Activated CD4-positive, CD25-positive, alpha-beta regulatory T cell treated with anti-CD3 and anti-CD28 coated beads, Interleukin-2, amount 50 U/mL, for 16 hours (primary cell): ENCODE results near the gene SRRM5.
"Not testable (repeated sequence)": the region's sequence is repeated elsewhere in the genome, so short reads cannot be mapped to it uniquely, and the experiment has no call there.

Experiments used
- DNase-seq: peaks from one replicate; pipeline ENCODE4 v3.0.0-alpha.2; 2020; ENCODE audit warnings: low read depth, low spot score

The SRRM5 gene

DNA sequence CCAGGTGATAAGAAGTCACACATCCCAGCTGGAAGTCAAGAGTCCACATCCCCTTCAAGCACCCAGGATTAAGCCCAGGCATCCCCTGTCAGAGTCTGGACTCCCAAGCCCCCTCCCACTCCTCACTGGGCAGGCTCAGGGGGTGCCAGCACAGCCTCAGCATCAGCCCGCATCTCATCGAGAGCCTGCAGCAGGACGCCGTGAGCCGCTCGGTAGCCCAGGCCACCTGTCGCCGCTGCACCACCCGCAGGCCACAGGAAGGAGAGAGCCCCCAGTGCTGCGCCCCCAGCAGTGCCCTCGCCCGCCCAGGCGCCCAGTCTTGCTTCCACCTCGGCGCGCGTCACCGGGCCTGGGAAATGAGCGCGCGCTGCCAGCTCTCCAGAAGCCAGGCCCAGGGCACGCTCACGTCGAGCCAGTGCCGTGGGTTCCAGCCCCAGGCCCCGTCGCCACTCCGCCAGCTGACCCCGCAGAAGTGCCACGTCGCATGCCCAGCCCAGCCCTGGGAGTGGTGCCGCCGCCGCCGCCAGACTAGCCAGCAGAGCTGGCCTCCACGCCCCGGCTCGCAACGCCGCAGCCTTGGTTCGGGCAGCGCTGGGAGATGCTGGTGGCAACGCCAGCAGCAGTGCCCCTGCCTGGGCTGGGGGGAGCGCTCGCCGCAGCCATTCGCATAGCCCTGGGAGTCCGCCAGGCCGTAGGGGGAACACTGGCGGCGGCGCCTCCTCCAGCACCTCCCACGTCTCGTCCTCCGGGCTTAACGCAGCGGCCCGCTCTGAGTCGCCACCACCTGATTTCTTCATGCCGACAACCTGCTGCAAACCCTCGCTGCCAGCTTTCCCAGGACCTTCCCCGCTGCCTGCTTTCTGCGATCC is 19.8 kb upstream of the SRRM5 start:
- DNase-seq = no peak

DNA sequence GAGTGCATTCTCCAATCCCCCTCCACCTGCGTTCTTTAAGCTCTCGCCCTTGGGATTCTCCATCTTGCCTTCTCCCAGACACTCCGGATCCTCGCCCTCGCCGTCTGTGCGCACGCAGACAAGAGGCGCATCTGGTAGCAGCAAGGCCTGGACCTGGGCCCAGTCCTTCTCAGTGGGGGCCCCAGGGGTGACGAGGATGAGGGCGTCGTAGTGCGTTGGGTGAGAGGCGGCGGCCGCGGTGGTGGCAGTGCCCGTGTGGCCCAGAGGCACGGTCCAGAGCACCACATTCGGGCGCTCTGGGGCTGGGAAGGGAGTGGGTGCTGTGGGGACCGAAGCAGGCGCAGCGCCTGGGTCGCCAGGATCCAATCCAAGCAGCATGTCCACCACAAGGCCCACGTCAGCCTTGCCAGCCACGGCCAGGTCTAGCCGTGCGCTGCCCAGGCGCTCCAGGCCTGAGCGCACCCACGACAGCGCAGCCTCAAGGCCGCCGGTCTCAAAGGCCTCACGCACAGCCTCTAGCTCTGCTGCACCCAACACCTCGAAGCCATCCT is 19.0 kb upstream of the SRRM5 start:
- no peak for DNase-seq

DNA sequence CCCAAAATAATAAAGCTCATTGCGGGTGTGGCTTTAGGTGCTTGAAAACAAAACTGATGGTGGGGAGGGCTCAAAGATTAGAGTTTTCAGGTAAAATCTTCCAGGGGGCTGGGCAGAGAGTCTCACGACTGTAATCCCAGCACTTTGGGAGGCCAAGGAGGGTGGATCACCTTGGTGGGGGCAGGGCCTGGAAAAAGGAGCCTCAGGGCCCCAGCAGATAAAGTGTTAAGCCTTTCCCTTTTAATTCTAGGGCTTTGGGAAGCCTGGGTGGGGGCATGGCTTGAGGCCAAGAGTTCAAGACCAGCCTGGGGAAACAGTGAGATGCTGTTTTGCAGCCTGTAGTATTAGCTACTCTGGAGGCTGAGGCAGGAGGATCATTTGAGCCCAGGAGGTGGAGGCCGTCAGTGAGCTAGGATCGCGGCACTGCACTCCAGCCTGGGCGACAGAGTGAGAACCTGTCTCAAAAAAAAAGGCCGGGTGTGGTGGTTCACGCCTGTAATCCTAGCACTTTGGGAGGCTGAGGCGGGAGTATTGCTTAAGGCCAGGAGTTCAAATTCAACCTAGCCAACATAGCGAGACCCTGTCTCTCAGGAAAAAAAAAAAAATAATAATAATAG is 17.7 kb upstream of the SRRM5 start:
- no peak for DNase-seq

DNA sequence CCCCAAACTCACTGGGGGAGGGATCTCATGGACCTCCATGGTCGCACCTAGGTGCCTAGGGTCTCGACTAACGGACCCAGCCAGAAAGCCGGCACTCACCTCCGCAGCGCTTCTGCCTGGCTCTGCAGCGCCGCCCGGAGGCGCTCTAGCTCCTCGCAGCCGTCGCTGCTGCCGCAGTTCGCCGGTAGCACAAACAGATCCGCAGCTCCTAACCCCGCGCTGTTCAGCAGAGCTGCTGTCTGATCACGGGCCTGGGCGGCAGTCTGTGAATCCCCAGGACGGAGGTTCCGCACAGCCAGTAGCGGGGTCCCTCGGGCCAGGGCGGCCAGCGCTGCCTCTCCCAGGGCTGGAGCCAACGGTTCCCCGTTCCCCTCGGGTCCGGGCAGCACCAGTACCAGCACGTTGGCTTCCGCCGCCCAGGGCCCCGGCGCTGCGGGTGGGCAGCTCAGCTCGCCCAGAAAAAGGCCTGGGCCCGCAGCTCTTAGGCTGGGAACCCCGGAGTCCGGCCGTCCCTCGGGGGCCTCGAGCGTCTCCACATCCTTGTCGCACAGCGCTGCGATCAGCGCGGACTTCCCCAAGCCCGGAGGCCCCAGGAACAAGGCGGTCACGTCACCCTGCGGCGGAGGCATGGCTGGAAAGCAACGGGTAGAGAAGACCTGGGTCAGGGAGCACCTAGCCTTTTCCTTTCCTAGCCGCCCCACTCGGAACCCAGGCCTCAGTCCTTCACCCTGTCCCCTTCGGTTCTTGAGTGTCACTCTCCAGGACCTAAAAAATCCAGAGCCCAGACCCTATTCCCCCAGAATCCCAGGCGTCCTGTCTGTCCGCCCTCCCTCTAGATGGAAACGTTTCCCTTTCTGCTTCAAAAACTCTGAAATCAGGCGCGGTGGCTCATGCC is 16.9 kb upstream of the SRRM5 start:
- DNase-seq = peak; percentile 31

DNA sequence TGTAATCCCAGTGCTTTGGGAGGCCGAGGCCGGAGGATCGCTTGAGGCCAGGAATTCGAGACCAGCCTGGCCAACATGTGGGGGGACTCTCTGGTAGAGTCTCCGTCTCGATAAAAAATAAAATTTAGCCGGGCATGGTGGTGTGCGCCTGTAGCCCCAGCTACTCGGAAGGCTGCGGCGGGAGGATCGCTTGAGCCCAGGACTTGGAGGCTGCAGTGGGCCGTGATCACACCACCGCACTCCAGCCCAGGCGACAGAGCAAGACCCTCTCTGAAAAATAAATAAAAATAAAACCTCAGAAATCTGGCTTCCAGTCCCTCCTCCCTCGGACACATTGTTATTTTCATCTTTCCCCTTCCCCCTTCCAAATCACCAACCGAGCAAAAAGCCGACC is 16.3 kb upstream of the SRRM5 start:
- no peak for DNase-seq

GRCh38 chr19:43595999-43596841 is 15.7 kb upstream of the SRRM5 start, which contains the start of the genes IRGQ and ZNF576:
TSS of gene IRGQ (minus strand) at chr19:43596134. CDS start at chr19:43595338, 796 bp downstream.
TSS of gene ZNF576 (plus strand) at chr19:43596595. CDS start at chr19:43597109, 514 bp downstream.
- peak; percentile 100 for DNase-seq

- DNase-seq = no peak
These were observed 14.9 kb upstream of the SRRM5 start for GRCh38 chr19:43596842-43597461.

- no peak for DNase-seq
These were observed 14.0 kb upstream of the SRRM5 start for GRCh38 chr19:43597876-43598275.

- DNase-seq = no peak
These were observed 13.2 kb upstream of the SRRM5 start for GRCh38 chr19:43598445-43599240.

GRCh38 chr19:43599635-43600295 is 12.1 kb upstream of the SRRM5 start:
- no peak for DNase-seq

DNA sequence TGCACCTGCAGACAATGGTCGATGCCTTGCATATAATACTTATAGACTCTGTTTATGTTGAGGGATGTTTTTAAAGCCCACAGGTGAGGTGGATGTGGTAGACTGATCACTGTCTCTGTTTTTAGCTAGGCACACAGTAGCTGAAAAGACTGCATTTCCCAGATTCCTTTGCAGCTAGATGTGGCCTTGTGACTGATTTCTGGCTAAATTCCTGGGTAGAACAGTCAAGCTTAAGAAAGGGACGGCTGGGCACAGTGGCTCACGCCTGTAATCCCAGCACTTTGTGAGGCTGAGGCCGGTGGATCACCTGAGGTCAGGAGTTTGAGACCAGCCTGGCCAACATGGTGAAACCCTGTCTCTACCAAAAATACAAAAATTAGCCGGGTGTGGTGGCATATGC is 11.6 kb upstream of the SRRM5 start:
- DNase-seq = not testable (repeated sequence)

DNA sequence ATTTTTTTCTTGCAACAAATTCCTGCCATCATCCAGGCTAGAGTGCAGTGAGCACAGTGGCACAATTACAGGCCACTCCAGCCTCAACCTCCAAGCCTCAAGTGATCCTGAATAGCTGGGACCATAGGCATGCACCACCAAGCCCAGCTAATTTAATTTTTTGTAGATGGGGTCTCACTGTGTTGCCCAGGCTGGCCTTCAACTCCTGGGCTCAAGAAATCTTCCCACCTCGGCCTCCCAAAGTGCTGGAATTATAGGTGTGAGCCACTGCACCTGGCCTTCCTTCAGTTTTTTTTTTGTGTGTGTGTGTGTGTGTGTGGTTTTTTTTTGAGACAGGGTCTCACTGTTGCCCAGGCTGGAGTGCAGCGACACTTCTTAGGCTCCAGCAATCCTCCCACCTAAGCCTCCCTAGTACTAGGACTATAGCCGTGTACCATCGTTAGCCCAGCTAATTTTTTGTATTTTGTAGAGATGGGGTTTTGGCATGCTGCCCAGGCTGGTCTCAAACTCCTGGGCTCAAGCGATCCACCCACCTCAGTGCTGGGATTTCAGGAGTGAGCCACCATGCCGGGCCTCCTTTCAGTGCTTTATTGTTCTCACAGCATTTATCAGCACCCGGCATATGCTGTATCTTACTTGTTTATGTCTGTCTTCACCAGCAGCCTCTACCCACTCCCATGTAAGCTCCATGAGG is 5.9 kb upstream of the SRRM5 start:
- DNase-seq = no peak

DNA sequence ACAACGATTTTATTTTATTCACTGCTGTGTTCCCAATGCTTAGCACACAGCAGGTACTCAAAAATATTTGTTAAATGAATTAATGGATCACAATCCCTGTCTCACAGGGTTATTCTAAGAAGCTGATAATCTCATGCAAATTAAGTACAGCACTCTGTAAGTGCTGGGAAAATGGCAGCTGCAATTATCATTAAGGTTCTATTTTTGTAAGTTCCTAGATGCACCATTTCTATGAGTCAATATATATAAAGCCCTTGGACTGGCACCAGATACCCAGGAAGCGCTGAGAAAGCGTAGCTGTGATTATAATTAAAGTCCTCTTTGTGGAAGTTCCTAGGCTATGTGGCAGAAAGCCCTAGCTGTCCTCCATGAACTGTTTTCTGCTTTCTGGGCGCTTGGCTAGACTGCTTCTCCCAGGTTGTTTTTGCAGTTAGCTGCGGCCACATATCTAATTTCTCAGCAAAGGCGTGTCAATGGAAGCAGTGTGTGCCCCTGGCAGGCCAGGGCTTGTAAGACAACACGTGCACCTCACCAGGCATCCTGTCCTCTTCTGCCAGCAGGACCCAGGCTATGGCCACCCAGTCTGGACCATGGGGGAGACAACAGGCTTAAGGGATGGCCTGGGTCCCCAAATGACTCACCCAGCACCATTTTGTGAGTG is 5.2 kb upstream of the SRRM5 start:
- DNase-seq = no peak

DNA sequence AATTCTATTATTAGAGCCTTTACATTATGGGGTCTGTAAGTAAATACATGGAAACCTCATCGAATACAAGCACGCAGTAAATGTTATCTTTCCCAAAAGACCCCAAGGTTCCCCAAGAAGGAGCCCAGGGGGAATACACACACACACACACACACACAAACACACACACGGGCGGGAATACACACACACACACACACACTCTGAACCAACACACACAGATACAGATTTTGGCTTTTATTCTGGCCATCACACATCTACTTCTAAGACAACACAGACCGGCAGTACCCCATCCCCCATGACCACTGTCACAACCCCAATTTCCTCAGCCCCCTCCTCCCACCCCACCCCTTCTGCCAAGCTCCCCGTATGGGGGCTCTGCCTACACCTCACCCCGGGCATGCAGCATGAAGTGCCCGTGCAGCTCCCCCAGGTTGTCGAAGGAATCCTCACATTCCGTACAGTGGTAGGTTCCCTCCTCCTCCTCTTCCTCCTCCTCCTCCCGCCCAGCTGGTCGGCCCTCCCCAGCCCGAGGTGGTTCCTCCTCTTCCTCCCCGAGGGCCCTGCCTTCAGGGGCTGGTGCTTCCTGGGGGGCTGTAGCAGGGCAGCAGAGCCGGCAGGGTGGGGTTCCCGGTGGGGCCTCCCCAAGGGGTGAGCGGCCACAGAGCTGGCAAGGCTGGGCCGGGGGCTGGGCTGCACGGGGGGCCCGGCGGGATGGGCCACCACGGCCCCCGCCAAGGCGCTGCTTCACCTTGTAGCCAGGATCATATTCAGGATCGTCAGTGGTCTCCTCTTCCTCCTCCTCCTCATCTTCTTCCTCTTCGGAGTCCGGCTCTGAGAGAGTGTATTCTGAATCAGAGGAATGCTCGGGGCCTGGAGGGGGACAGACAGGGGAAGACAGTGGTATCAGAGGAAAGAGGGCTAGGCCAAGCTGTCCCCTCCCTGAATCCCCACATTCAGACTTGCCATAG is 4.4 kb upstream of the SRRM5 start:
- no peak for DNase-seq

DNA sequence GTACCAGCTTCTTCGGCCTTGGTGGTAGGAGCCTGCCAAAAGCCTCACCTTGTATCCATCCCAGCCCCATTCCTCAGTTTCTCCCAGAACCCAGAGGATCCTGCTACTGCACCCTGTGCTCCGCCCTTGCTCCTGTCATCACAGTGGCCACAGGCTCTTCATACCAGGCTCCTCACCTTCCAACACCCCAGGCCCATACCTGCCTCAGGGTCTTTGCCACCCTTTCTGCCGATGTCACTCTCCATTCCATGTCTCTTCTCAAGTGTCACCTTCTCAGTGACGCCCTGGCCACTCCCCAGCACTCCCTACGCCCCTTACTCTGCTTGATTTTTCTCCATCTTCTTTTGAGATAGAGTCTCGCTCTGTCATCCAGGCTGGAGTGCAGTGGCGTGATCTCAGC is 2.0 kb upstream of the SRRM5 start:
- no peak for DNase-seq

DNA sequence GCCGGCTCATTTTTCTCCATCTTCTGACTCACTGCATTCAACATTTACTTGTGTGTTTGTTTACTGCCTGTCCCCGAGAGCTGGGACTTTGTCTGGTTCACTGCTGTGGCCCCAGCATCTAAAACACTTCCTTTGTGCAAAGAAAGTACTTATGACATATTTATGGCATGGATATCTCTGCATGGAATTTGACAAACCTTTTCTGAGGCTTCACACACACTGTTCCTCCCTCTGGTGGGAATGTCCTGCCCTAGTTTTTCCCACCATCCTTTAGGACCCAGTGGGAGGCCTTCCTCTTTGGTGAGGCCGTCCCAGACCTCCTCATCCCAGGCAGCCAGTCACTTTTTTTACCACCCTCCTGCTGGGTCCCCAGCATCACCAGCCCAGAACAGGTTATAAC is 1.4 kb upstream of the SRRM5 start:
- no peak for DNase-seq

- DNase-seq = no peak
These were observed 486 bp downstream of the SRRM5 start for GRCh38 chr19:43612374-43612773.
